ENCODE measurements around the gene P2RX1.
A peak's percentile ranks its signal among the peaks of the same experiment; 100 is the strongest.

Gene P2RX1

GRCh38 chr17:3946711-3947235 lies 30.5 kb upstream of the P2RX1 start:
- no peak for TF ChIP-seq TAF1 (IDR thresholded peaks at IDR 0.05; ENCODE audit: borderline replicate concordance, insufficient read depth, low read length)
- no peak for TF ChIP-seq POLR2AphosphoS5 (IDR thresholded peaks at IDR 0.05; ENCODE audit: low read depth, low read length)
- TF ChIP-seq SIN3A (IDR thresholded peaks at IDR 0.05; ENCODE audit: borderline replicate concordance, insufficient read depth, low read length): no peak
- no peak for TF ChIP-seq FOXP2 (optimal IDR thresholded peaks at IDR 0.05; ENCODE audit: borderline replicate concordance, extremely low read depth, extremely low read length, insufficient read depth)
- TF ChIP-seq, protein P1, sequence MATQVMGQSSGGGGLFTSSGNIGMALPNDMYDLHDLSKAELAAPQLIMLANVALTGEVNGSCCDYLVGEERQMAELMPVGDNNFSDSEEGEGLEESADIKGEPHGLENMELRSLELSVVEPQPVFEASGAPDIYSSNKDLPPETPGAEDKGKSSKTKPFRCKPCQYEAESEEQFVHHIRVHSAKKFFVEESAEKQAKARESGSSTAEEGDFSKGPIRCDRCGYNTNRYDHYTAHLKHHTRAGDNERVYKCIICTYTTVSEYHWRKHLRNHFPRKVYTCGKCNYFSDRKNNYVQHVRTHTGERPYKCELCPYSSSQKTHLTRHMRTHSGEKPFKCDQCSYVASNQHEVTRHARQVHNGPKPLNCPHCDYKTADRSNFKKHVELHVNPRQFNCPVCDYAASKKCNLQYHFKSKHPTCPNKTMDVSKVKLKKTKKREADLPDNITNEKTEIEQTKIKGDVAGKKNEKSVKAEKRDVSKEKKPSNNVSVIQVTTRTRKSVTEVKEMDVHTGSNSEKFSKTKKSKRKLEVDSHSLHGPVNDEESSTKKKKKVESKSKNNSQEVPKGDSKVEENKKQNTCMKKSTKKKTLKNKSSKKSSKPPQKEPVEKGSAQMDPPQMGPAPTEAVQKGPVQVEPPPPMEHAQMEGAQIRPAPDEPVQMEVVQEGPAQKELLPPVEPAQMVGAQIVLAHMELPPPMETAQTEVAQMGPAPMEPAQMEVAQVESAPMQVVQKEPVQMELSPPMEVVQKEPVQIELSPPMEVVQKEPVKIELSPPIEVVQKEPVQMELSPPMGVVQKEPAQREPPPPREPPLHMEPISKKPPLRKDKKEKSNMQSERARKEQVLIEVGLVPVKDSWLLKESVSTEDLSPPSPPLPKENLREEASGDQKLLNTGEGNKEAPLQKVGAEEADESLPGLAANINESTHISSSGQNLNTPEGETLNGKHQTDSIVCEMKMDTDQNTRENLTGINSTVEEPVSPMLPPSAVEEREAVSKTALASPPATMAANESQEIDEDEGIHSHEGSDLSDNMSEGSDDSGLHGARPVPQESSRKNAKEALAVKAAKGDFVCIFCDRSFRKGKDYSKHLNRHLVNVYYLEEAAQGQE (IDR thresholded peaks at IDR 0.05; ENCODE audit: insufficient read depth in 1 of 2, low read depth in 2 of 2, low read length in 2 of 2): no peak

DNA sequence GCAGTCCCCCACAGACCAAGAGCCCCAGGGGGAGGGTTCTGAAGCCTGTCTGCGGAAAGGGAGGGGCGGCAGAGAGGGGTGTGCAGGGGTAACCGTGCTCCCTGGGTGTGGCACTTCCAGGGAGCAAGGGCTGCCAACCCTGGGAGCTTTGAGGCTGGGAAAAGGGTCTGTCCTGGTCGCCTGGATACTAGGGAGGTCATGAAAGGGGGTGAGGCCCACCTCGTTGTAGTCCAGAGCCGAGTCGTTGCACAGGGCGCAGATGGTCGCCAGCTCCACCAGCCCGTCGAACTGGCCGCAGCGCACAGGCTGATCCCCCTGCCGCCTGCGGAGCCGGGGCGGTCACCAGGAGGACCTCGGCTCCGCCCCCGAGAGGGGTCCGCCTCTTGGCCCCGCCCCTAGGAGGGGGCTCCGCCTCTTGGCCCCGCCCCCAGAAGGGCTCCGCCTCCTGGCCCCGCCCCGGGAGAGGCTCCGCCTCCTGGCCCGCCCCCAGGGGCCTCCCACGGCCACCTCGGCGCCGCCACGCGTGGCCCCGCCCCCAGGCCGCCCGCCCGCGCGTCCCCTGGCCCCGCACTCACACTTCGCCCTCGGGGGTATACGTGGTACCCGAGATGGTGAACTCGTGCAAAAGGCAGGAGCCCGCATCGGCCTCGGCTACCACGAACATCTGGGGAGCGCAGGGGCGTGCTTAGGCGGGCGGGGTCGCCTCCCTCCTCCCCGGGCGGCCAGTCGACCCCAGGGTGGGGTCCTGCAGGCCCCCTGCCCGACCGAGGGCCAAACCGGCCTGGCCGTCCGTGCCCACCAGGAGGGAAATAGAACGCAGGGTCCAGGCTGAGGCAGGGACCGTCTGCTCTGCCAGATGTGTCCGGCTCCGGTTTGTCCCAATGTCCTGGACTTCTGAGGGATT lies 28.5 kb upstream of the P2RX1 start:
- TF ChIP-seq SIN3A (IDR thresholded peaks at IDR 0.05; ENCODE audit: borderline replicate concordance, insufficient read depth, low read length): no peak
- no peak for TF ChIP-seq POLR2AphosphoS5 (IDR thresholded peaks at IDR 0.05; ENCODE audit: low read depth, low read length)
- TF ChIP-seq, protein P1 (IDR thresholded peaks at IDR 0.05; ENCODE audit: insufficient read depth in 1 of 2, low read depth in 2 of 2, low read length in 2 of 2): no peak
- TF ChIP-seq FOXP2 (optimal IDR thresholded peaks at IDR 0.05; ENCODE audit: borderline replicate concordance, extremely low read depth, extremely low read length, insufficient read depth): peak; percentile 11
- TF ChIP-seq TAF1 (IDR thresholded peaks at IDR 0.05; ENCODE audit: borderline replicate concordance, insufficient read depth, low read length): no peak

DNA sequence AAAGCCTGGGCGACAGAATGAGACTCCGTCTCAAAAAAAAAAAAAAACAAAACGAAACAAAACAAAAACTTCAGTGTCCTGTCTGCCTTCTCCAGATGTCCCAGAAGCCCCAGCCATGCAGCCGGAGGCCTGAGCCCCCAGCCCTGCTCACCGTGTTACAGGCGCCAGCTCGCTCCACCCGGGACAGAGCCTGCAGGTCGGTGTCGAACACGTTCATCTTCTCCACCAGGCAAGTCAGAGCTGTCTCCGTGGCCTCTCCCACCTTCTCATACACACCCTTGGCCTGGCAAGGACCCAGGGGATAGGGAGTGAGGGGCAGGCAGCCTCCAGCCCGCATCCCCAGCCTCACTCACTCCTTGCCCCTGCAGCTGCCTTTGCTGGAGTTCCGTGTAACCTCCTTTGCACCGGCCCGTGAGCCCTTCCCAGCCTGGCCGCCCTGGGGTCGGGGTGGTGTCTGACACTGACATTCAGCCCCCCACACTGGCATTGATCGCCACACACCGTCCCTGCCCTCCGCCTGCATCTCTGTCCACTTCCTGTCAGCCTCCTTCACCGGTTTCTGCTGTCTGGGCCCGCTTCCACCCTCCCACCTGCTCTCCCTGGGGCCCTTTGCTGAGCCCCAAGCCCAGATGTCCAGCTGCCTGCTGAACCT lies 27.1 kb upstream of the P2RX1 start:
- TF ChIP-seq TAF1 (IDR thresholded peaks at IDR 0.05; ENCODE audit: borderline replicate concordance, insufficient read depth, low read length) (no peak), FOXP2 (optimal IDR thresholded peaks at IDR 0.05; ENCODE audit: borderline replicate concordance, extremely low read depth, extremely low read length, insufficient read depth) (no peak), SIN3A (IDR thresholded peaks at IDR 0.05; ENCODE audit: borderline replicate concordance, insufficient read depth, low read length) (no peak), POLR2AphosphoS5 (IDR thresholded peaks at IDR 0.05; ENCODE audit: low read depth, low read length) (no peak)
- TF ChIP-seq, protein P1 (IDR thresholded peaks at IDR 0.05; ENCODE audit: insufficient read depth in 1 of 2, low read depth in 2 of 2, low read length in 2 of 2): no peak

- TF ChIP-seq FOXP2 (optimal IDR thresholded peaks at IDR 0.05; ENCODE audit: borderline replicate concordance, extremely low read depth, extremely low read length, insufficient read depth) (no peak), POLR2AphosphoS5 (IDR thresholded peaks at IDR 0.05; ENCODE audit: low read depth, low read length) (no peak), TAF1 (IDR thresholded peaks at IDR 0.05; ENCODE audit: borderline replicate concordance, insufficient read depth, low read length) (no peak), SIN3A (IDR thresholded peaks at IDR 0.05; ENCODE audit: borderline replicate concordance, insufficient read depth, low read length) (no peak)
- TF ChIP-seq, protein P1 (IDR thresholded peaks at IDR 0.05; ENCODE audit: insufficient read depth in 1 of 2, low read depth in 2 of 2, low read length in 2 of 2): no peak
These were observed 24.9 kb upstream of the P2RX1 start for GRCh38 chr17:3940965-3941698.
